Panc1 (cell line): Measurements from ENCODE around the gene CD164L2. TPM values are rescaled to one million over a fixed set of nuclear protein-coding genes. Genes with fewer than 3 reads are reported as not detected.

ENCODE experiments used
- ATAC-seq: fragments of 200-7000 bp; cut with Tn5 transposase; 2 replicates; pipeline ENCODE4 v1.9.1; 2020; ENCODE audit warnings: mild to moderate bottlenecking, moderate library complexity
- BruUV-seq: library from RNA; stranded (reverse); fragments of 400-500 nt; replicated peaks from 2 replicates; lab custom pipeline; 2021; lab: Mats Ljungman, UMichigan
- CTCF ChIA-PET: fragments of 300-600 bp; sonication (Branson Sonifier 250); formaldehyde crosslinking; loops from one replicate; lab custom pipeline; 2022; ENCODE audit warnings: antibody characterized with exemption; lab: Charles Lee
- POLR2A ChIA-PET: fragments of 300-600 bp; sonication (Branson Sonifier 250); formaldehyde crosslinking; loops from one replicate; lab custom pipeline; 2022; ENCODE audit warnings: antibody characterized with exemption; lab: Charles Lee
- DNase-seq: peaks from one replicate; pipeline ENCODE4 v3.0.0-alpha.2; 2010; ENCODE audit warnings: low read depth, low spot score
- H3K27ac ChIP-seq: 2 replicates; pipeline ENCODE4 v1.5.1; 2011; ENCODE audit warnings: mild to moderate bottlenecking, low read length, inconsistent platforms
- H3K27me3 ChIP-seq: fragments of 200-500 bp; sonication (Bioruptor generic); 2 replicates; pipeline ENCODE4 v1.6.0; 2014; ENCODE audit warnings: low read length, inconsistent platforms; ENCODE audit not compliant: control insufficient read depth, insufficient read depth
- H3K36me3 ChIP-seq: fragments of 200-500 bp; sonication (Bioruptor generic); 2 replicates; pipeline ENCODE4 v1.5.1; 2014; ENCODE audit warnings: inconsistent platforms, mild to moderate bottlenecking, low read length, moderate library complexity; ENCODE audit not compliant: control insufficient read depth, insufficient read depth
- H3K4me1 ChIP-seq: 2 replicates; pipeline ENCODE4 v1.5.1; 2011; ENCODE audit warnings: inconsistent platforms, mild to moderate bottlenecking, low read length, moderate library complexity; ENCODE audit not compliant: control insufficient read depth, insufficient read depth
- H3K4me3 ChIP-seq, 2 experiments: 2 replicates each; pipeline ENCODE4 v1.5.1; 2011 to 2012; ENCODE audit warnings: low read depth in 2 of 2, low read length in 2 of 2, mild to moderate bottlenecking in 2 of 2, inconsistent platforms in 1 of 2, moderate library complexity in 1 of 2
- H3K9me3 ChIP-seq: fragments of 200-500 bp; sonication (Bioruptor generic); 2 replicates; pipeline ENCODE4 v1.5.1; 2014; ENCODE audit warnings: low read depth, mild to moderate bottlenecking, inconsistent platforms, low read length, moderate library complexity; ENCODE audit not compliant: control insufficient read depth, insufficient read depth
- POLR2AphosphoS5 ChIP-seq: IDR thresholded peaks from 2 replicates; pipeline ENCODE4 v1.6.1; 2012; ENCODE audit warnings: mild to moderate bottlenecking, low read depth, low read length, moderate library complexity
- SIN3A ChIP-seq: IDR thresholded peaks from 2 replicates; pipeline ENCODE4 v1.6.1; 2012; ENCODE audit warnings: low read depth, mild to moderate bottlenecking, low read length, moderate library complexity, borderline replicate concordance; ENCODE audit not compliant: insufficient read depth
- TCF7L2 ChIP-seq: IDR thresholded peaks from 2 replicates; pipeline ENCODE4 v1.6.1; 2011; ENCODE audit warnings: mild to moderate bottlenecking, low read depth, low read length, inconsistent platforms
- in situ Hi-C: cut with HindIII; loops from 2 replicates; pipeline ENCODE4 v1.10.0; 2016; ENCODE audit warnings: low sequenced_read_pairs, low pct_unique_long_range_greater_than_20kb
- intact Hi-C: fragments of 100-400 bp; cut with micrococcal nuclease; formaldehyde crosslinking; loops from one replicate; pipeline ENCODE4 v1.10.0; 2022; ENCODE audit not compliant: unreplicated experiment
- total RNA-seq: library from RNA; stranded (reverse); gene quantifications from one replicate; pipeline ENCODE4 v1.2.1, GENCODE V29; 2021; ENCODE audit not compliant: unreplicated experiment
- TF ChIP-seq, protein P1 (sequence below), 2 experiments: IDR thresholded peaks; 2 replicates each; pipeline ENCODE4 v1.6.1; 2011 to 2012; ENCODE audit warnings: low read depth in 2 of 2, control low read depth in 1 of 2, low read length in 1 of 2, mild to moderate bottlenecking in 1 of 2, moderate library complexity in 1 of 2; ENCODE audit not compliant: insufficient read depth in 1 of 2
- TF ChIP-seq, protein P2 (sequence below): fragments of 450-650 bp; IDR thresholded peaks from 2 replicates; pipeline ENCODE4 v1.5.1; 2017; ENCODE audit warnings: mild to moderate bottlenecking

CD164L2 gene
- total RNA-seq, 1 experiment from 2014 or later = 0.13 TPM

DNA sequence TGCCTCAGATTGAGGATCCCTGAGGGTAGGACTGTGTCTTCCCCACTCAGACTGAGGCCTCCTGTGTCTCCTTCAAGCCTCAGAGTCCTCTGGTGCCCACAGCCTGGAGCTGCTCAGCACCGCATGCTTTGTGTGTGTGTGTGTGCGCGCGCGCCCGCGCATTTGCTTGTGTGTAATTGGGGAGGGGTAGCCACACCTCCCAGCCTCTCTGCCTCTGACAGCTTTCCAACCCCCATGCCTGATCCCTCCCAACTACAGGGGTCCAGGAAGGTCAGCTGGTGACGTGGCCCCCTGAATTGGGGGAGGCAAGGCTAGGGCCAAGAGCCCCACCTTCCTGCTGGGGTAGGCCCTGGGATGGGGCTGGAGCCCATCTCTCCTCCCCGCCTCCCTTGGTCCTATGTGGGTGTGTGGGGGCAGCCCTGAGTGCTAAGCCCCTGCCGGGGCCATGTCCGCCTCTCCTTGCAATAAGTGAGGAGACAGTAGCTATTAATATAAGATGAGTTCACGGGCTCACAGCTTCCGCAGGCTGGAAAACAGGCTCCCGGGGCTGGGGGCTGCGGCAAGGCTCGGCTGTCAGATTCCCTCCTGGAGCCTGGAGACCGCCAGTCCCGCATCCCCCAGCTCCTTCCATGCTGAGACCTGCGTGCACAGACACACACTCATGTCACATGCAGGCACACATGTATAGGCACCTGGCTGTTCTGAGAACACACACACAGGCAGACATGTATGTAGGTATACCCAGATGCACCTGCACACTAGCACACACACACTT, 16.3 kb upstream of the CD164L2 start:
- Histone ChIP-seq H3K4me3 (no peak overlapping the region), H3K4me1 (no peaks in the 10 kb centered on the region; the same call in 1 of the 2 replicates), H3K36me3 (no peaks in the 10 kb centered on the region), H3K9me3 (no peaks in the 10 kb centered on the region), H3K27me3 (no peaks in the 10 kb centered on the region), H3K27ac (no peak overlapping the region)
- intact Hi-C loops (loop anchor here (10.0 kb wide), 1 partner anchor 265 kb away; no protein-coding TSS in a partner anchor), in situ Hi-C loops (no loop called here)
- ATAC-seq (no peak), DNase-seq (no peak)
- CTCF ChIA-PET = no interaction called here
- no TSS peak for BruUV-seq
- TF ChIP-seq, protein P1, sequence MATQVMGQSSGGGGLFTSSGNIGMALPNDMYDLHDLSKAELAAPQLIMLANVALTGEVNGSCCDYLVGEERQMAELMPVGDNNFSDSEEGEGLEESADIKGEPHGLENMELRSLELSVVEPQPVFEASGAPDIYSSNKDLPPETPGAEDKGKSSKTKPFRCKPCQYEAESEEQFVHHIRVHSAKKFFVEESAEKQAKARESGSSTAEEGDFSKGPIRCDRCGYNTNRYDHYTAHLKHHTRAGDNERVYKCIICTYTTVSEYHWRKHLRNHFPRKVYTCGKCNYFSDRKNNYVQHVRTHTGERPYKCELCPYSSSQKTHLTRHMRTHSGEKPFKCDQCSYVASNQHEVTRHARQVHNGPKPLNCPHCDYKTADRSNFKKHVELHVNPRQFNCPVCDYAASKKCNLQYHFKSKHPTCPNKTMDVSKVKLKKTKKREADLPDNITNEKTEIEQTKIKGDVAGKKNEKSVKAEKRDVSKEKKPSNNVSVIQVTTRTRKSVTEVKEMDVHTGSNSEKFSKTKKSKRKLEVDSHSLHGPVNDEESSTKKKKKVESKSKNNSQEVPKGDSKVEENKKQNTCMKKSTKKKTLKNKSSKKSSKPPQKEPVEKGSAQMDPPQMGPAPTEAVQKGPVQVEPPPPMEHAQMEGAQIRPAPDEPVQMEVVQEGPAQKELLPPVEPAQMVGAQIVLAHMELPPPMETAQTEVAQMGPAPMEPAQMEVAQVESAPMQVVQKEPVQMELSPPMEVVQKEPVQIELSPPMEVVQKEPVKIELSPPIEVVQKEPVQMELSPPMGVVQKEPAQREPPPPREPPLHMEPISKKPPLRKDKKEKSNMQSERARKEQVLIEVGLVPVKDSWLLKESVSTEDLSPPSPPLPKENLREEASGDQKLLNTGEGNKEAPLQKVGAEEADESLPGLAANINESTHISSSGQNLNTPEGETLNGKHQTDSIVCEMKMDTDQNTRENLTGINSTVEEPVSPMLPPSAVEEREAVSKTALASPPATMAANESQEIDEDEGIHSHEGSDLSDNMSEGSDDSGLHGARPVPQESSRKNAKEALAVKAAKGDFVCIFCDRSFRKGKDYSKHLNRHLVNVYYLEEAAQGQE (IDR thresholded peaks at IDR 0.05; ENCODE audit: insufficient read depth in 1 of 2, low read depth in 2 of 2, low read length in 1 of 2) = no peak
- TF ChIP-seq SIN3A = no peak
- TF ChIP-seq, protein P2, sequence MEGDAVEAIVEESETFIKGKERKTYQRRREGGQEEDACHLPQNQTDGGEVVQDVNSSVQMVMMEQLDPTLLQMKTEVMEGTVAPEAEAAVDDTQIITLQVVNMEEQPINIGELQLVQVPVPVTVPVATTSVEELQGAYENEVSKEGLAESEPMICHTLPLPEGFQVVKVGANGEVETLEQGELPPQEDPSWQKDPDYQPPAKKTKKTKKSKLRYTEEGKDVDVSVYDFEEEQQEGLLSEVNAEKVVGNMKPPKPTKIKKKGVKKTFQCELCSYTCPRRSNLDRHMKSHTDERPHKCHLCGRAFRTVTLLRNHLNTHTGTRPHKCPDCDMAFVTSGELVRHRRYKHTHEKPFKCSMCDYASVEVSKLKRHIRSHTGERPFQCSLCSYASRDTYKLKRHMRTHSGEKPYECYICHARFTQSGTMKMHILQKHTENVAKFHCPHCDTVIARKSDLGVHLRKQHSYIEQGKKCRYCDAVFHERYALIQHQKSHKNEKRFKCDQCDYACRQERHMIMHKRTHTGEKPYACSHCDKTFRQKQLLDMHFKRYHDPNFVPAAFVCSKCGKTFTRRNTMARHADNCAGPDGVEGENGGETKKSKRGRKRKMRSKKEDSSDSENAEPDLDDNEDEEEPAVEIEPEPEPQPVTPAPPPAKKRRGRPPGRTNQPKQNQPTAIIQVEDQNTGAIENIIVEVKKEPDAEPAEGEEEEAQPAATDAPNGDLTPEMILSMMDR = no peak
- TF ChIP-seq POLR2AphosphoS5 = no peak
- TF ChIP-seq TCF7L2 = no peak
- POLR2A ChIA-PET = no interaction called here

DNA sequence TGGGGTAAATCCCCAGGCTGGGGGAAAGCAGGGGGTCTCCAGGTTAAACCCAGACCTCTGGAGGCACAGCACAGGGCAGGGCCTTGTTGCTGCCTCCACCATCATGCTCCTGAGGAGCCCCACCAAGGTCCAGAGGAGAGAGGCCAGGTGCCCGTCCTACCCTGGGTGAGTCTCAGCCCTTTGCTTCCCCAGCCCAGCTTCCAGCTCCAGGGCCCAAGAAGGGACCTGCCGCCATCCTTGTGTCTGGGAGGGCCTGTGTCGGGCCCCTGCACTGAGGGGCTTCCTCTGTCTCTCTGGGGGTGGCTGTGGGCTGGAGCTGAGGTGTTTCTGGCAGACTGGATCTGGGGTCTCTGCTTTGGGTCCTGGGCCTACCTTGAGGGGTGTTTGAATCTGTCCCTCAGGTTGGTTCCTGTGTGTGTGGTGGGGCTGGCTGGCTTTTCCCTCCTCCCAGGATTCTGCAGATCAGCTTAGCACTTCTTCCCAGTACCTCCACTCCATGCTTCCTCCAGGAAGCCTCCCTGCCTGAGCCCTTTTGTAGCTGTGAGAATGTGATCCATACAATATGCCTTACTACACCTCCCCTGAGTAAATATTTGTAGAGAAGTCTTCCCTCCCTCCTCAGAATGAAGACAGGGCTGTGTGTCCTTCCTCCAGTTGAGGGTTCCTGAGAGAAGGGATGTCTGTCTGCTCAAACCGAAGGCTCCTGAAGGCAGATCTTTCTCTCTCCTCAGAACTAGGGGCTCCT, 15.4 kb upstream of the CD164L2 start:
- DNase-seq (no peak), ATAC-seq (no peak)
- Histone ChIP-seq H3K4me1 (no peaks in the 10 kb centered on the region; the same call in 1 of the 2 replicates), H3K36me3 (no peaks in the 10 kb centered on the region), H3K9me3 (no peaks in the 10 kb centered on the region), H3K27me3 (no peaks in the 10 kb centered on the region), H3K4me3 (no peak overlapping the region), H3K27ac (no peak overlapping the region)
- in situ Hi-C loops = no loop called here
- BruUV-seq = no TSS peak
- ChIA-PET CTCF (interaction anchor here (0.7 kb wide), 1 partner anchor 18 kb away, joined by 3 read pairs; no protein-coding TSS in a partner anchor), POLR2A (no interaction called here)
- no peak for TF ChIP-seq TCF7L2
- TF ChIP-seq SIN3A = no peak
- TF ChIP-seq, protein P1 (IDR thresholded peaks at IDR 0.05; ENCODE audit: insufficient read depth in 1 of 2, low read depth in 2 of 2, low read length in 1 of 2) = no peak
- TF ChIP-seq, protein P2 = no peak
- TF ChIP-seq POLR2AphosphoS5 = no peak
- intact Hi-C loops = loop anchor here (10.0 kb wide), 1 partner anchor 266 kb away; no protein-coding TSS in a partner anchor
